CD14-positive monocyte (primary cell): ENCODE measurements around the gene ARL4D. TPM values are rescaled to one million over a fixed set of nuclear protein-coding genes. Genes with fewer than 3 reads are reported as not detected.
A peak's percentile ranks its signal among the peaks of the same experiment; 100 is the strongest.

ENCODE experiments used
- DNase-seq, 3 donors: peaks; one replicate each; pipeline ENCODE4 v3.0.0-alpha.2; 2011 to 2022
- H2AFZ ChIP-seq: 2 replicates; pipeline ENCODE4 v1.6.0; 2012; ENCODE audit warnings: mild to moderate bottlenecking, low read depth, low read length, inconsistent platforms; ENCODE audit not compliant: insufficient read depth, poor library complexity, severe bottlenecking
- H3K27ac ChIP-seq, 2 donors: 1 replicate in 1 of 2; 2 replicates in 1 of 2; pipeline ENCODE4 v1.5.1; 2012 to 2013; ENCODE audit warnings: low read length in 2 of 2, control low read depth in 1 of 2, inconsistent platforms in 1 of 2, low read depth in 1 of 2, mild to moderate bottlenecking in 1 of 2
- H3K27me3 ChIP-seq, 2 donors: one replicate each; pipeline versions ENCODE4 v1.6.0 to v1.6.1; 2011 to 2013; ENCODE audit warnings: low read length in 2 of 2; ENCODE audit not compliant: control insufficient read depth in 2 of 2, insufficient read depth in 2 of 2
- H3K36me3 ChIP-seq, 2 donors: replicated peaks in 1 of 2; 1 replicate in 1 of 2; 2 replicates in 1 of 2; pipeline versions ENCODE4 v1.5.1 to v1.6.1; 2012 to 2013; ENCODE audit warnings: low read length in 2 of 2, control low read depth in 1 of 2, inconsistent platforms in 1 of 2, mild to moderate bottlenecking in 1 of 2; ENCODE audit not compliant: insufficient read depth in 2 of 2, control insufficient read depth in 1 of 2
- H3K4me1 ChIP-seq, 2 donors: 1 replicate in 1 of 2; 2 replicates in 1 of 2; pipeline versions ENCODE4 v1.5.1 to v1.6.1; 2012 to 2013; ENCODE audit warnings: low read length in 2 of 2, control low read depth in 1 of 2, inconsistent platforms in 1 of 2, mild to moderate bottlenecking in 1 of 2, moderate library complexity in 1 of 2; ENCODE audit not compliant: insufficient read depth in 2 of 2, control insufficient read depth in 1 of 2
- H3K4me2 ChIP-seq: replicated peaks from 2 replicates; pipeline ENCODE3; 2012; ENCODE audit warnings: low read length, moderate library complexity, mild to moderate bottlenecking; ENCODE audit not compliant: poor library complexity, severe bottlenecking; ENCODE audit errors: extremely low read depth
- H3K4me3 ChIP-seq, 3 experiments: fragments of 200-600 bp in 1 of 3; sonication (generic) in 1 of 3; replicated peaks in 1 of 3; 1 replicate in 2 of 3; 2 replicates in 1 of 3; pipeline ENCODE4 v1.5.1; 2011 to 2013; ENCODE audit warnings: low read length in 3 of 3, mild to moderate bottlenecking in 3 of 3, control low read depth in 2 of 3, low read depth in 2 of 3, inconsistent platforms in 1 of 3, moderate library complexity in 1 of 3
- H3K79me2 ChIP-seq: 2 replicates; pipeline ENCODE4 v1.6.0; 2012; ENCODE audit warnings: mild to moderate bottlenecking, control low read depth, inconsistent platforms, low read length, moderate library complexity; ENCODE audit not compliant: insufficient read depth
- H3K9ac ChIP-seq: 2 replicates; pipeline ENCODE4 v1.6.0; 2017; ENCODE audit warnings: low read length, mild to moderate bottlenecking; ENCODE audit not compliant: insufficient read depth, poor library complexity, severe bottlenecking
- H3K9me3 ChIP-seq, 2 donors: replicated peaks in 1 of 2; 1 replicate in 1 of 2; 2 replicates in 1 of 2; pipeline versions ENCODE4 v1.5.1 to v1.6.1; 2012 to 2013; ENCODE audit warnings: low read length in 2 of 2, control low read depth in 1 of 2; ENCODE audit not compliant: control insufficient read depth in 1 of 2, insufficient read depth in 1 of 2
- H4K20me1 ChIP-seq: 2 replicates; pipeline ENCODE4 v1.6.0; 2012; ENCODE audit warnings: mild to moderate bottlenecking, low read length, control low read depth, moderate library complexity; ENCODE audit not compliant: insufficient read depth
- H3K27ac Mint-ChIP-seq, 7 donors: one replicate each; pipeline ENCODE4 v1.8.0; 2020; ENCODE audit warnings: mild to moderate bottlenecking in 7 of 7, mixed read lengths in 7 of 7, moderate library complexity in 6 of 7, inconsistent platforms in 2 of 7
- H3K27me3 Mint-ChIP-seq, 3 donors: one replicate each; pipeline ENCODE4 v1.8.0; 2021 to 2022; ENCODE audit warnings: low read depth in 3 of 3, mild to moderate bottlenecking in 3 of 3, mixed read lengths in 3 of 3, moderate library complexity in 3 of 3, inconsistent platforms in 1 of 3
- H3K36me3 Mint-ChIP-seq, 2 donors: one replicate each; pipeline ENCODE4 v1.8.0; 2020; ENCODE audit warnings: mixed read lengths in 2 of 2, inconsistent platforms in 1 of 2, mild to moderate bottlenecking in 1 of 2
- H3K4me1 Mint-ChIP-seq: one replicate; pipeline ENCODE4 v1.8.0; 2020; ENCODE audit warnings: mild to moderate bottlenecking, mixed read lengths
- H3K4me3 Mint-ChIP-seq, 2 donors: one replicate each; pipeline ENCODE4 v1.8.0; 2020; ENCODE audit warnings: mild to moderate bottlenecking in 2 of 2, mixed read lengths in 2 of 2, moderate library complexity in 1 of 2
- H3K9me3 Mint-ChIP-seq, 7 donors: one replicate each; pipeline ENCODE4 v1.8.0; 2020 to 2022; ENCODE audit warnings: mixed read lengths in 7 of 7, mild to moderate bottlenecking in 6 of 7, moderate library complexity in 6 of 7, inconsistent platforms in 2 of 7
- WGBS: methylation state at CpG from one replicate; pipeline ENCODE4 v1.1.5; 2013; ENCODE audit warnings: missing lambda C conversion rate; ENCODE audit not compliant: insufficient coverage; 5-methylcytosine and 5-hydroxymethylcytosine counted together
- intact Hi-C, 2 donors: fragments of 100-400 bp; cut with micrococcal nuclease; formaldehyde crosslinking; loops; one replicate each; pipeline versions ENCODE4 v1.15.0 to v1.15.1; 2023
- polyA plus RNA-seq, 3 donors: library from polyadenylated mRNA; depleted of rRNA in 1 of 3; unstranded in 2 of 3; stranded (reverse) in 1 of 3; fragments of 300-500 nt in 2 of 3; fragments of >200 nt in 1 of 3; fragmentation: Illumina TruSeq in 2 of 3; gene quantifications; 1 replicate in 2 of 3; 2 replicates in 1 of 3; pipeline ENCODE4 v1.2.3, GENCODE V29; 2012 to 2021
- TF ChIP-seq, protein P1 (sequence below): fragments of 200-600 bp; IDR thresholded peaks from one replicate; pipeline ENCODE4 v1.8.0; 2022; ENCODE audit warnings: antibody characterized with exemption, mild to moderate bottlenecking

The ARL4D gene
- polyA plus RNA-seq, 3 donors: 0.75 to 2.4 (median 1.7) TPM

DNA sequence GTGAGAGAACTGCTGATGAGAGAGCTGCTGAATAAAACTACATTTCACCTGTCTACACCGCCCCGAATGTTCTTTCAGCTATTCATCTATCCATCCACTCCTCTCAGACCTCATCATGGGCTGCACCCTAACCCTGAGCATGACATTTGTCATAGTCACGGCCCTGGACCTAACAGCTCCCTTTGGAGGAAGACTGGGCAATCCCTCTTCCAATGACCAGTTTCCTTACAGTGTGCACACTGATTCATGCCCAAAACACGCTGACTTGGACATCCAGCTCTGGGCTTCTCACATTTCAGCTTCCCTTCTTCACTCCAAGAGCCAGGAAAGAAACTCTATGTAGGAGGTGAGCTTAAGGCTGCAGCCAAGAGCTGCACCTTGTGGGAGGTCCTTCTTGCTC lies 41.8 kb upstream of the ARL4D start:
- H3K27ac Mint-ChIP-seq: peak overlapping the region in 1 of 7 donors; percentile 7
- peak in 1 of 3 donors; percentile 20 for DNase-seq
- H3K4me3 Mint-ChIP-seq: no peak overlapping the region
- H3K27me3 ChIP-seq: no peaks in the 10 kb centered on the region
- 86% methylated on average over 1 of the region's 4 CpGs for WGBS
- H3K4me1 ChIP-seq: peaks cover 10 to 14% of the 10 kb centered on the region in 2 donors
- intact Hi-C loops: no loop called here
- no peaks in the 10 kb centered on the region for H4K20me1 ChIP-seq
- H3K9ac ChIP-seq: no peak overlapping the region
- TF ChIP-seq, protein P1, sequence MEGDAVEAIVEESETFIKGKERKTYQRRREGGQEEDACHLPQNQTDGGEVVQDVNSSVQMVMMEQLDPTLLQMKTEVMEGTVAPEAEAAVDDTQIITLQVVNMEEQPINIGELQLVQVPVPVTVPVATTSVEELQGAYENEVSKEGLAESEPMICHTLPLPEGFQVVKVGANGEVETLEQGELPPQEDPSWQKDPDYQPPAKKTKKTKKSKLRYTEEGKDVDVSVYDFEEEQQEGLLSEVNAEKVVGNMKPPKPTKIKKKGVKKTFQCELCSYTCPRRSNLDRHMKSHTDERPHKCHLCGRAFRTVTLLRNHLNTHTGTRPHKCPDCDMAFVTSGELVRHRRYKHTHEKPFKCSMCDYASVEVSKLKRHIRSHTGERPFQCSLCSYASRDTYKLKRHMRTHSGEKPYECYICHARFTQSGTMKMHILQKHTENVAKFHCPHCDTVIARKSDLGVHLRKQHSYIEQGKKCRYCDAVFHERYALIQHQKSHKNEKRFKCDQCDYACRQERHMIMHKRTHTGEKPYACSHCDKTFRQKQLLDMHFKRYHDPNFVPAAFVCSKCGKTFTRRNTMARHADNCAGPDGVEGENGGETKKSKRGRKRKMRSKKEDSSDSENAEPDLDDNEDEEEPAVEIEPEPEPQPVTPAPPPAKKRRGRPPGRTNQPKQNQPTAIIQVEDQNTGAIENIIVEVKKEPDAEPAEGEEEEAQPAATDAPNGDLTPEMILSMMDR: no peak
- peaks cover 20% of the 10 kb centered on the region for H3K4me1 Mint-ChIP-seq
- peaks cover 0 to 8% (median 0%) of the 10 kb centered on the region in 7 donors for H3K9me3 Mint-ChIP-seq
- no peaks in the 10 kb centered on the region for H3K36me3 ChIP-seq
- peaks cover 2 to 6% (median 2%) of the 10 kb centered on the region in 3 donors for H3K27me3 Mint-ChIP-seq
- no peaks in the 10 kb centered on the region for H3K9me3 ChIP-seq
- no peaks in the 10 kb centered on the region for H3K36me3 Mint-ChIP-seq
- no peak overlapping the region for H3K4me2 ChIP-seq
- no peak overlapping the region for H2AFZ ChIP-seq
- no peaks in the 10 kb centered on the region for H3K79me2 ChIP-seq
- H3K4me3 ChIP-seq: no peak overlapping the region
- H3K27ac ChIP-seq: no peak overlapping the region

DNA sequence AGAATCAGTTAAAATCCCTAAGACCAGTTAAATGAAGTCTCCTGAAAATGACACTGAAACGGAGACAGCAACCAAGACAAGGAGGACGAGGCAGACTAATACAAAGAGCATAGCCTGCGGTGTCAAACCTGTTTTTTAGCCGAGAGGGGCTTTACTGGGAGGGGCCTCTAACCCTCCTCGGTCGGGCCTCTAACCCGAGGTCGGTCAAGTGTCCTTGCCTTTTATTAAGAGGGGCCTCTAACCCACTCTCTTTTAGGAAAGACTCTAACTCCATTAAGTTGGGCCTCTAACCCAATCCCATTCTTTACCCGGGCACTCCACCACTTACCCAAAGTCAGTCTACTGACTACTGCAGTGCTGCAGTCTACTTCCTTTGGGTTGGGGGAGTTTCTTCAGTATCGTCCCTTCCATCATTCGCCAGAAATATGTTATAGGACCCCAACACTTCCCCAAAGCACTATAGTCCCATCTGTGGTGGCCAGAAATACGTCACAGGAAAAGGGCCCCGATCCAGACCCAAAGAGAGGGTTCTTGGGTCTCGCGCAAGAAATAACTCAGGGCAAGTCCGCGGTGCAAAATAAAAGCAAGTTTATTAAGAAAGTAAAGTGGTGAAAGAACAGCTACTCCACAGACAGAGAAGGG lies 39.2 kb upstream of the ARL4D start:
- H3K36me3 ChIP-seq: no peaks in the 10 kb centered on the region
- H3K9ac ChIP-seq: peak overlapping the region; percentile 65
- no peaks in the 10 kb centered on the region for H4K20me1 ChIP-seq
- H3K9me3 ChIP-seq: no peaks in the 10 kb centered on the region
- Mint-ChIP-seq H3K4me1 (peaks cover 28% of the 10 kb centered on the region), H3K9me3 (peaks cover 0 to 5% (median 0%) of the 10 kb centered on the region in 7 donors), H3K27ac (peak overlapping the region; percentile 99 to 100 (median 100)), H3K4me3 (peak overlapping the region; percentile 86 to 92), H3K27me3 (peaks cover 2 to 6% (median 2%) of the 10 kb centered on the region in 3 donors), H3K36me3 (no peaks in the 10 kb centered on the region)
- H3K4me2 ChIP-seq: peak overlapping the region; percentile 62
- peak overlapping the region in 1 of 2 donors; percentile 93 for H3K27ac ChIP-seq
- no peaks in the 10 kb centered on the region for H3K79me2 ChIP-seq
- TF ChIP-seq, protein P1: no peak
- peak in 2 of 3 donors; percentile 12 to 50 for DNase-seq
- H3K27me3 ChIP-seq: no peaks in the 10 kb centered on the region
- peaks cover 12 to 17% of the 10 kb centered on the region in 2 donors for H3K4me1 ChIP-seq
- intact Hi-C loops: loop anchor here (1.0 to 5.0 kb wide), 2 partner anchors 29 to 42 kb away; no protein-coding TSS in a partner anchor
- no peak overlapping the region for H2AFZ ChIP-seq
- H3K4me3 ChIP-seq: peak overlapping the region; percentile 51 to 73 (median 67)
- WGBS: 89% methylated on average over 6 of the region's 17 CpGs
